ENCODE data around the gene XYLT1.

The XYLT1 gene

GRCh38 chr16:17261197-17261858 is 209.4 kb downstream of the XYLT1 start:
- DNase-seq (ENCODE audit: low read depth, low spot score): no peak

- no peak for DNase-seq (ENCODE audit: low read depth, low spot score)
Measured at GRCh38 chr16:17260276-17260849, 210.4 kb downstream of the XYLT1 start.

- DNase-seq (ENCODE audit: low read depth, low spot score): no peak
Measured at GRCh38 chr16:17259751-17260270, 210.9 kb downstream of the XYLT1 start.

- DNase-seq (ENCODE audit: low read depth, low spot score): no peak
Measured at GRCh38 chr16:17258848-17259713, 211.7 kb downstream of the XYLT1 start.

GRCh38 chr16:17258077-17258599 is 212.6 kb downstream of the XYLT1 start:
- no peak for DNase-seq (ENCODE audit: low read depth, low spot score)

- DNase-seq (ENCODE audit: low read depth, low spot score): no peak
Measured at GRCh38 chr16:17257426-17258023, 213.2 kb downstream of the XYLT1 start.

GRCh38 chr16:17252701-17253100 is 218.1 kb downstream of the XYLT1 start:
- no peak for DNase-seq (ENCODE audit: low read depth, low spot score)

GRCh38 chr16:17252064-17252463 is 218.7 kb downstream of the XYLT1 start:
- no peak for DNase-seq (ENCODE audit: low read depth, low spot score)

- no peak for DNase-seq (ENCODE audit: low read depth, low spot score)
Measured at GRCh38 chr16:17251496-17251895, 219.3 kb downstream of the XYLT1 start.

- no peak for DNase-seq (ENCODE audit: low read depth, low spot score)
Measured at GRCh38 chr16:17246974-17247732, 223.6 kb downstream of the XYLT1 start.

GRCh38 chr16:17246268-17246885 is 224.4 kb downstream of the XYLT1 start:
- no peak for DNase-seq (ENCODE audit: low read depth, low spot score)

GRCh38 chr16:17245776-17246175 is 225.0 kb downstream of the XYLT1 start:
- no peak for DNase-seq (ENCODE audit: low read depth, low spot score)

- DNase-seq (ENCODE audit: low read depth, low spot score): no peak
Measured at GRCh38 chr16:17244872-17245551, 225.7 kb downstream of the XYLT1 start.

- no peak for DNase-seq (ENCODE audit: low read depth, low spot score)
Measured at GRCh38 chr16:17241264-17241835, 229.4 kb downstream of the XYLT1 start.

GRCh38 chr16:17238285-17239028 is 232.3 kb downstream of the XYLT1 start:
- no peak for DNase-seq (ENCODE audit: low read depth, low spot score)

GRCh38 chr16:17237350-17237944 is 233.3 kb downstream of the XYLT1 start:
- DNase-seq (ENCODE audit: low read depth, low spot score): no peak

GRCh38 chr16:17235147-17235815 is 235.5 kb downstream of the XYLT1 start:
- DNase-seq (ENCODE audit: low read depth, low spot score): no peak
